SH-SY5Y (cell line): Measurements from ENCODE around the gene EDEM3.

Experiments used
- GATA2 ChIP-seq: IDR thresholded peaks from 2 replicates; pipeline ENCODE4 v1.6.1; 2011; ENCODE audit warnings: mild to moderate bottlenecking, low read depth, low read length
- GATA3 ChIP-seq: IDR thresholded peaks from 2 replicates; pipeline ENCODE4 v1.6.1; 2011; ENCODE audit warnings: low read depth, mild to moderate bottlenecking, low read length, moderate library complexity

DNA sequence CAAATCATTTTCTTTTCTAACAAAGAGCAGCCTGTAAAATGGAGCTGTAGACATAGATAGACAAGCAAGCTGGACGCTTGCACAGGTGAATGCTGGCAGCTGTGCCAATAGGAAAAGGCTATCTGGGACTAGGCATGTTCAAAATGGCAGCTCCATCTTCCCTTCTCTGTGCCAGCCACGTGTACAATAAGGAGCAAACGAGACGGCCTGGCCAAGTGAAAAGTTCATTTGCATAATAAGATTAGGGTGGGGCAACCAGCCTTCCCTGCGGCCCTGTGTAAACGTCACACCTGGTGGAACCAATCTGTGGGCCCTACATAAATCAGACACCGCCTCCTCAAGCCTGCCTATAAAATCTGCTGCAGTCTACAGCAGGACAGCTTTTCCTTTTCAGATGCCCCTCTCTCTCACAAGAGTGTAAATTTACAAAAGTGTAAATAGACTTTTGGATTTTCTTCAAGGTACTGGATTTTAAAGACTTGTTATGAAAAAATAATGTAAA lies 16.6 kb upstream of the EDEM3 start:
- TF ChIP-seq GATA2 (no peak), GATA3 (no peak)
